D341Med (cell line): ENCODE data around the gene EFNA2.
"Not testable (repeated sequence)": the region's sequence is repeated elsewhere in the genome, so short reads cannot be mapped to it uniquely, and the experiment has no call there.

Experiments
- DNase-seq: peaks from one replicate; pipeline ENCODE4 v3.0.0; 2012; ENCODE audit warnings: low spot score

EFNA2 gene

DNA sequence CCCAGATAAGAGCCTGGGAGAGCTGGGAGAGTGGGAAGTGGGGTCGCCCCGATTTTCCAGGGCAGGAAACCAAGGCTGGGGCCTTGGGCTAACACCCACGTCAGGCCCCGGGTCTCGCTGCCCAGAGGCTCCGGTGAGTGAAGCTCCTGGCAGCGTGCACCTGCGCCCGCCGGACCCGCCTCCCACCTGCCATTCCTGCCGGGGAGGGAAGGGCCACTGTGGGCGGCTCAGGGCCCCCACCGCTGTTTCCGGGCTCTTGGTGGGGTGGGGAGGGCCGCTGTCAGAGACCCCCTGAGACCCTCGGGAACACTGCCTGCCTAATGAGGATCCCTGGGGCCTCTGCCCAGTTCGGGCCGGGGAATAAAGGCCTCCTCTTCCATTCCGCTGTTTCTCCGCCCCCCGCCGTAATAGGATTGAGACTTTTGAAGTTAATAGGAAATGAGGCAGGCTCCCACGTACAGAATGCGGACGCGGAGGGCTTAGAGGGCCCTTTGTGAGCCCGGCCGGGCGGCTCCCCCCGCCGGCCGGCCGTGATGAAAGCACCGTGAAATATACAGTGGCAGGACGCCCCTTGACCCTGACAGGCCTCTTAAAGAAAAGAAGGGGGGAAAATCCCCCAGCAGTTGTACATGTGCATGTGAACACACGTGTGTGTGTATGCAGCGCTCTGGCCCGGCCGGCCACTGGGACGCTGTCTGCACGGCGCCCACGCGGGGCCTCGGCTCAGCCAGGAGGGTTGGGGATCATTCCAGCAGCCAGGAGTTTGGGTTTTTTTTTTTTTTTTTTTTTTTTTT, 33.2 kb downstream of the EFNA2 start:
- no peak for DNase-seq

GRCh38 chr19:1320282-1320650, 34.6 kb downstream of the EFNA2 start:
- DNase-seq: not testable (repeated sequence)

DNA sequence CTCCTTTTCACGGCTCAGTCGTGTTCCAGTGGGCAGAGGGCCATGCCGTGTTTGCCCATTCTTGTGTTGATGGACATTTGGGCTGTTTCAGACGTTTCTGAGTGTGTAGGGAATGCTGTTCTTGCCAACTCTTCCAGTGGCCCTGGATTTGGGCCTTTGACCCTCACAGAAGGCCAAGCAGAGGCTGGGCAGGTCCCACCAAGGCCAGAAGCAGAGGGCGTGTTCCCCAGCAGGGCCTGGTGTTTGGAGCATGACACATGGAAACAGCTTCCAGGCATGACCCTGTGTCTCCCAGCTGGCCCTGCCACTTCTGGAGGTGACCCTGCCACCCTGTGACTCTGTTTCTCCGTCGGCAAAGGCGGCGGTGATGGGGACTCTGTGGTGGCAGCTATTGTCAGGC, 35.9 kb downstream of the EFNA2 start:
- DNase-seq: no peak

DNA sequence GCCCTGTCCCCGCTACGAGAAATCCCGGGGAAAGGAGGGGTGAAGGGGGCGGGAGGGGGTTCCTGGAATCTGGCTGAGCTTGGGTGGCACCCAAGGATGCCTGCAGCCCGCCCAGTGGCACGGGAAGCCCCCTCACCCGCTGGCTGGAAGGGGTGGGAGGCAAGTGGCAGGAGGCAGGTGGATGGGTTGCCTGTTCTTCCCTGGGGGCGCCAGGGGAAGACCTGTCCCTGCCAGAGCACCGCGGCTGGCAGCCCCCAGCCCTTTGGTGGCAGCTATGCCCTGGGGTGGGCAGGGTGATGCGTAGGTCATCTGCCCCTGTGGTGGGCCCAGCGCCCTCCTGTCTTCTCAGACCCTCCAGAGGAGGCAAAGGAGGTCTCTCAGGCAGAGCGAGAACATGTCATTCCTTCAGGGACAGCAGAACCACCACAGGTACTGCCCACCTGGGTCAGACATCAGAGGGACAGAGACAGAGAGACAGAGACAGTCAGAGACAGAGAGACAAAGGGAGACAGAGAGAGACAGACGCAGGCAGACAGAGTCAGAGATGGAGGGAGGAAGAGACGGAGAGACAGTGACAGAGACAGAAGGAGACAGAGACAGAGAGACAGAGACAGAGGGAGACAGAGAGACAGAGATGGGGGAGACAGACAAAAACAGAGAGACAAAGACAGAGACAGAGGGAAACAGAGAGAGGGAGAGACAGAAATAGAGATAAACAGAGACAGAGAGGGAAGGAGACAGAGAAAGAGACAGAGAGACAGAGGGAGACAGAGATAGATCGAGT, 36.7 kb downstream of the EFNA2 start:
- no peak for DNase-seq

GRCh38 chr19:1324249-1324805, 38.7 kb downstream of the EFNA2 start:
- DNase-seq: no peak

GRCh38 chr19:1324806-1325567, 39.3 kb downstream of the EFNA2 start:
- no peak for DNase-seq

- DNase-seq: no peak
Measured at GRCh38 chr19:1325568-1326294, 40.1 kb downstream of the EFNA2 start.

GRCh38 chr19:1327125-1327524, 41.5 kb downstream of the EFNA2 start:
- DNase-seq: no peak

DNA sequence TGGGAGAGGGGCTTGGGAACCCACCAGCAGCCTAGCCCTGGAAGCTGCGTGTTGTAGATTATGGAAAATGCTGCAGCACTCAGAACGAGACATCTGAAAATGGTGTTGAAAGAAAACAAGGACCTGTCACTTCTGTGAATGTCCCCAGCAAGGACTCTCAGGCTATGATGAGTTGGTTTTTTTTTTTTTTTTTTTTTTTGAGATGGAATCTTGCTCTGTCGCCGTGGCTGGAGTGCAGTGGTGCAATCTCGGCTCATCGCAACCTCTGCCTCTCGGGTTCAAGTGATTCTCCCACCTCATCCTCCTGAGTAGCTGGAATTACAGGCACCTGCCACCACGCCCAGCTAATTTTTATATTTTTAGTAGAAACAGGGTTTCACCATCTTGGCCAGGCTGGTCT, 46.5 kb downstream of the EFNA2 start:
- DNase-seq: not testable (repeated sequence)

- no peak for DNase-seq
Measured at GRCh38 chr19:1336079-1336684, 50.5 kb downstream of the EFNA2 start.

- no peak for DNase-seq
Measured at GRCh38 chr19:1340681-1341469, 55.2 kb downstream of the EFNA2 start.

- no peak for DNase-seq
Measured at GRCh38 chr19:1343041-1343440, 57.4 kb downstream of the EFNA2 start.

- no peak for DNase-seq
Measured at GRCh38 chr19:1349211-1349610, 63.5 kb downstream of the EFNA2 start.

DNA sequence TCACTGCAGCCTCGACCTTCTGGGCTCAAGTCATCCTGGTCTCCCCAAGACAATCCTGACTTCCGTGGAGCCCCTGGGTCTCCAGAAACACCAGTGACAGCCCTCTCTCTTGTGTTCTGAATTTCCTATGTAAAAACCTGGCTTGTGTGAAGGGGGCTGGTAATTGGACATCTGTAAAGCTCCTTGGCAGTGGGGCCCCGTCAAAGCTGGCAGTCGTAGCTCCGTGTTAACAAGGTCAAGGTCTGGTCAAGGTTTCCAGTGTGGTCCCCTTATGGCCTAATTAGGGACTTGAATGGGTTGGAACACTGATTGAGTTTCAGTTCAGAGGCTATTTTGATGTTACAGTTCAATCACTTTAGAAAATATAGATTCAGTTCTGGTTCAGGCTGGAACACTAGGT, 65.2 kb downstream of the EFNA2 start:
- no peak for DNase-seq
